CD4-positive, alpha-beta memory T cell (primary cell): ENCODE results near the gene CACNB1. TPM values are rescaled to one million over a fixed set of nuclear protein-coding genes. Genes with fewer than 3 reads are reported as not detected.

Experiments used
- CTCF ChIA-PET: fragments of 350-600 bp; sonication (Branson Sonifier 250); formaldehyde crosslinking; loops from one replicate; lab custom pipeline; 2021; ENCODE audit warnings: inconsistent platforms; ENCODE audit not compliant: partially characterized antibody; lab: Charles Lee
- POLR2A ChIA-PET: fragments of 350-600 bp; sonication (Branson Sonifier 250); formaldehyde crosslinking; loops from one replicate; lab custom pipeline; 2021; ENCODE audit not compliant: partially characterized antibody; lab: Charles Lee
- DNase-seq, 5 donors: peaks; one replicate each; pipeline versions ENCODE4 v3.0.0 to v3.0.0-alpha.2; 2020 to 2022; ENCODE audit warnings: mixed read lengths in 1 of 5
- H3K27ac ChIP-seq: one replicate; pipeline ENCODE4 v1.7.0; 2013; ENCODE audit warnings: low read depth, low read length
- H3K27me3 ChIP-seq: 2 replicates; pipeline ENCODE4 v1.7.0; 2013; ENCODE audit warnings: mild to moderate bottlenecking, low read length, moderate library complexity; ENCODE audit not compliant: insufficient read depth
- H3K36me3 ChIP-seq: 2 replicates; pipeline ENCODE4 v1.7.0; 2013; ENCODE audit warnings: mild to moderate bottlenecking, low read length, moderate library complexity; ENCODE audit not compliant: insufficient read depth
- H3K4me1 ChIP-seq: 2 replicates; pipeline ENCODE4 v1.7.0; 2013; ENCODE audit warnings: mild to moderate bottlenecking, low read length, moderate library complexity; ENCODE audit not compliant: insufficient read depth
- H3K4me3 ChIP-seq, 2 donors: one replicate each; pipeline ENCODE4 v1.7.0; 2013; ENCODE audit warnings: low read length in 2 of 2, mild to moderate bottlenecking in 1 of 2
- H3K9me3 ChIP-seq, 2 donors: one replicate each; pipeline ENCODE4 v1.7.0; 2013; ENCODE audit warnings: low read length in 2 of 2, control low read depth in 1 of 2; ENCODE audit not compliant: control insufficient read depth in 1 of 2
- H3K27ac Mint-ChIP-seq, 7 donors: one replicate each; pipeline ENCODE4 v1.8.0; 2020 to 2021; ENCODE audit warnings: mixed read lengths in 7 of 7, mild to moderate bottlenecking in 6 of 7, inconsistent platforms in 3 of 7, moderate library complexity in 3 of 7
- H3K27me3 Mint-ChIP-seq, 2 donors: one replicate each; pipeline ENCODE4 v1.8.0; 2020 to 2021; ENCODE audit warnings: mixed read lengths in 2 of 2
- H3K36me3 Mint-ChIP-seq, 2 donors: one replicate each; pipeline ENCODE4 v1.8.0; 2020 to 2021; ENCODE audit warnings: mixed read lengths in 2 of 2, inconsistent platforms in 1 of 2, mild to moderate bottlenecking in 1 of 2
- H3K4me1 Mint-ChIP-seq, 4 donors: one replicate each; pipeline ENCODE4 v1.8.0; 2020 to 2021; ENCODE audit warnings: mixed read lengths in 4 of 4, mild to moderate bottlenecking in 1 of 4
- H3K4me3 Mint-ChIP-seq, 8 donors: one replicate each; pipeline ENCODE4 v1.8.0; 2020 to 2021; ENCODE audit warnings: mixed read lengths in 8 of 8, mild to moderate bottlenecking in 7 of 8, moderate library complexity in 6 of 8, inconsistent platforms in 3 of 8
- H3K9me3 Mint-ChIP-seq, 8 donors: one replicate each; pipeline ENCODE4 v1.8.0; 2020 to 2021; ENCODE audit warnings: mixed read lengths in 8 of 8, mild to moderate bottlenecking in 5 of 8, inconsistent platforms in 3 of 8, moderate library complexity in 1 of 8
- intact Hi-C: fragments of 100-400 bp; cut with micrococcal nuclease; formaldehyde crosslinking; loops from one replicate; pipeline ENCODE4 v1.15.1; 2023
- polyA plus RNA-seq, 2 donors: library from polyadenylated mRNA; unstranded; fragments of 300-500 nt; fragmentation: Illumina TruSeq; gene quantifications; one replicate each; pipeline ENCODE4 v1.2.3, GENCODE V29; 2021
- total RNA-seq, 2 experiments: library from RNA; stranded (reverse); gene quantifications; one replicate each; pipeline ENCODE4 v1.2.3, GENCODE V29; 2021

CACNB1 gene
- total and polyA plus RNA-seq, 4 experiments from 2014 or later: 0.20 to 25.7 (median 12.1) TPM

DNA sequence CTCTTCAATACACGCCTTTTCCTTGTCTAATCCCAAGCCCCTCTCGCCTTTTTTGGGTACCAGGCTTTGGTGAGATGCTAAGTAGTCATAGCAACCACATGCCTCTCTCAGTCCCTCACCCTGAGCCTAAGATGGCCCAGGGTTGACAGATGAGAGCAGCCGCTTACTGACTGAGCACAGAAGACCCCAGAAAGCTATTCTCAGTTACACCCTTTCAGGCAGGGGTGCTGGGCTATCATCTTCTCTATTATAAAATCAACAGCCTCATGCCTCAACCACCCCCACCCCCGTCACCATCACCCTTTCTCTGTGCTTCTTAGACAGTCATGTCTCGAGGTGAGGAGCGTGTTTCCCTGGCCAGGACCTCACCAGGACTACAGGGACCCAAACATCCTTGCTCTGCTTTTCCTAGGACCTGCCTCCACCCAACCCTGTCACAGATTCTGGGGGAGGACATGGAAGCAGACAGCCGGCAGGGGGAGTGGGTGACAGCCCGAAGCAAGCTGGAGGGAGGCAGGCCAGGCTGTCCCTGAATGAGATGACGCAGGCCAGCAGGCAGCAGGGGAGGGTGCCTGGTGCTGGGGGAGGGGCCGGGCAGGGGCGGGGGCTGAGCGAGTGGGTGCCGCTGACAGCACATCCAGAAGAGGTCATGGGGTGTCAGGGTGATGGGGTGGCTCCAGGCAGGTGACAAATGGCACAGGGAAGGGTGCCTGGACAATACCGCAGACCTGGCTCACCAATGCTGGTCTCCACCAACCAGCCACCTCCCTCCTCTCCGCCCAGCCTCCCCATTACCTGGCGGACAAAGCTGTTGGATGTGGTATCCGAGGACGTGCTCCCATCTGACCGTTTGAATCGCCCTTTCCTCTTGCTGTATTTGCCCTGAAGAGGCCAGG is 3.1 kb downstream of the CACNB1 start:
- Histone ChIP-seq H3K4me3 (no peak overlapping the region), H3K27me3 (no peaks in the 10 kb centered on the region), H3K4me1 (peaks cover 31% of the 10 kb centered on the region), H3K27ac (no peak overlapping the region), H3K9me3 (no peaks in the 10 kb centered on the region), H3K36me3 (peaks cover 7% of the 10 kb centered on the region)
- peaks cover 3 to 24% of the 10 kb centered on the region in 2 donors for H3K36me3 Mint-ChIP-seq
- ChIA-PET CTCF (interaction anchor here (0.9 to 5.7 kb wide), 6 partner anchors 8 to 211 kb away, joined by 3 to 26 read pairs (median 6); partner anchors contain the start of gene ARL5C), POLR2A (no interaction called here)
- peak overlapping the region in 6 of 7 donors; percentile 35 to 80 (median 63) for H3K27ac Mint-ChIP-seq
- DNase-seq: no peak
- peak overlapping the region in 2 of 8 donors; percentile 28 to 39 for H3K4me3 Mint-ChIP-seq
- no peaks in the 10 kb centered on the region for H3K9me3 Mint-ChIP-seq
- no peaks in the 10 kb centered on the region for H3K27me3 Mint-ChIP-seq
- peaks cover 25 to 56% (median 36%) of the 10 kb centered on the region in 4 donors for H3K4me1 Mint-ChIP-seq
- intact Hi-C loops: no loop called here

DNA sequence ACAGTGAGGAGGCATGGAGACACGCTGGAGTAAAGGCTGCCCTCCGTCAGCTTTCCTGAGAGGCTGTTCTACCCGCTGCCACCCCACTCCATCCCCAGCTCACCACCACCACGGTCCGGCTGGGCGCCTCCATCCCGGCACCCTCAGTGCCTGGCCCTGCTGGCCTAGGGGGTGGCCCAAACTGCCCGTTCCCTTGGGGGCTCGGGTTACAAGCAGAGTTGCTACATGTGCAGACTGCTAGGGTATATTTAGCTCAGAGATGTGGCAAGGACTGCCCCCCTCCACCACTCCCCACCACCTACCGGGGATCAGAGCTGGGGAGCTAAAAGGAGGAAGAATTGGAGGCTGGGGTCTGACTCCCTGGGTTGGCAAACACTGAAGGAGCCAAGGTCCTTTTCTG is 4.1 kb downstream of the CACNB1 start:
- intact Hi-C loops: no loop called here
- no peak overlapping the region for H3K27ac Mint-ChIP-seq
- DNase-seq: no peak
- CTCF ChIA-PET: interaction anchor here (0.9 to 5.7 kb wide), 4 partner anchors 18 to 210 kb away, joined by 3 to 26 read pairs (median 4); no protein-coding TSS in a partner anchor
- H3K27me3 Mint-ChIP-seq: no peaks in the 10 kb centered on the region
- POLR2A ChIA-PET: interaction anchor here (0.6 kb wide), 1 partner anchor 49 kb away, joined by 3 read pairs; no protein-coding TSS in a partner anchor
- no peaks in the 10 kb centered on the region for H3K9me3 ChIP-seq
- no peaks in the 10 kb centered on the region for H3K9me3 Mint-ChIP-seq
- peaks cover 20 to 47% (median 28%) of the 10 kb centered on the region in 4 donors for H3K4me1 Mint-ChIP-seq
- peaks cover 7% of the 10 kb centered on the region for H3K36me3 ChIP-seq
- no peak overlapping the region for H3K27ac ChIP-seq
- H3K4me1 ChIP-seq: peaks cover 21% of the 10 kb centered on the region
- H3K27me3 ChIP-seq: no peaks in the 10 kb centered on the region
- no peak overlapping the region for H3K4me3 Mint-ChIP-seq
- no peak overlapping the region for H3K4me3 ChIP-seq
- H3K36me3 Mint-ChIP-seq: peaks cover 3 to 26% of the 10 kb centered on the region in 2 donors

DNA sequence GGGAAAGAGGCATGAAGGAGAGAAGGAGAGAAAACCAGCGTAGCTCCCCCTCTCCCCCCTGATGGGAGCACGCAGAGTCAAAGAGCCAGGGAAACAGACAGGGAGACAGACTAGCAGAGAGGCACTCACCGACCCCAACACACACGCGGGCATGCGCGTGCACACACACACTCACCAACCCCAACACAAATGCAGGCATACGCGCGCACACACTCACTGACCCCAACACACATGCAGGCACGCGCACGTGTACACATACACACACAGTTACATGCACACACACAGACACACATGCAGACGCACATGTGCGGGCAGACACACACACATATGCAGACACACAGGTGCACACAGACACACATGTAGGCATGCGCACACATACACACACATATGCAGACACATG is 4.6 kb downstream of the CACNB1 start:
- Histone ChIP-seq H3K4me1 (peaks cover 17% of the 10 kb centered on the region), H3K27ac (no peak overlapping the region), H3K27me3 (no peaks in the 10 kb centered on the region), H3K9me3 (no peaks in the 10 kb centered on the region), H3K4me3 (no peak overlapping the region), H3K36me3 (peaks cover 7% of the 10 kb centered on the region)
- Mint-ChIP-seq H3K27me3 (no peaks in the 10 kb centered on the region), H3K27ac (peak overlapping the region in 3 of 7 donors; percentile 40 to 73 (median 72)), H3K4me3 (peak overlapping the region in 2 of 8 donors; percentile 6 to 25), H3K4me1 (peaks cover 17 to 43% (median 25%) of the 10 kb centered on the region in 4 donors), H3K9me3 (no peaks in the 10 kb centered on the region), H3K36me3 (peaks cover 3 to 26% of the 10 kb centered on the region in 2 donors)
- POLR2A ChIA-PET: interaction anchor here (0.6 kb wide), 1 partner anchor 50 kb away, joined by 3 read pairs; no protein-coding TSS in a partner anchor
- intact Hi-C loops: no loop called here
- DNase-seq: no peak
- CTCF ChIA-PET: interaction anchor here (0.9 to 5.7 kb wide), 4 partner anchors 18 to 210 kb away, joined by 3 to 26 read pairs (median 4); no protein-coding TSS in a partner anchor

DNA sequence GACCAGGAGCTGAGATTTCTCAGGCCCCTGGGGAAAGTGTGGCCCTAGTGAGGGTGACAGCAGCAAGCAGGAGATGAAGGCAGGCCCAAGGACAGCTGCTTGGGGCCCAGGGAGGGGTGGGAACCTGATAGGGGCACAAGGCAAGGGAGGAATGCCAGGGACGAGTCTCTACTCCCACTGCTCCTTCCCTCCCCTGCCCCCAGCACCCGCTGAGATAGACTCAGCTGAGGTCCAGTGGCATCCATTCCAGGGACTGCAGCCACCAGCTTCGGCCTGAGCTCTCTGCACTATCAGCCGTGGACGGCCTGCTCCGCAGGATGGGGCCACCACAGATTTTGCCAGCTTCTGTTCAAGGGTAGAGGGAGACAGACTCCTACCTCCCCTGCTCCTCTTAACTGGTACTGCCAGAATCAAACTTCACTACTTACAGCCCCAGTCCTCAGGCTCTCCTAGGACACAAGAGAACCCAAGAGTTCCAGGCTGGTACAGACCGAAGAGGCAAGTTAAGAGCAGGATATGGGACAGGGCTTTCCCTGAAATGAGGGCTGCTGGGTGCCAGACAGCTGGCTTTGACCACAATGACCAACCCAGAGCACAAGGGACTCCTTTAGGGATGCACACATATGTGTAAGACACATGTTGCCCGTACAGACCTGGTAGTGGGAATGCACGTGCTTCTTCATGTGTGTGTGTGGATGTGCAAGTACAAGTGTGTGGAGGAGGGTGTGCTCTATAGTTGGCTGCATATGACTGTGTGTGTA is 5.5 kb downstream of the CACNB1 start:
- ChIA-PET POLR2A (interaction anchor here (1.1 kb wide), 1 partner anchor 8 kb away, joined by 3 read pairs; the partner anchor contains the start of gene RPL19), CTCF (interaction anchor here (1.0 to 5.7 kb wide), 2 partner anchors 17 to 52 kb away, joined by 3 to 26 read pairs; no protein-coding TSS in a partner anchor)
- Mint-ChIP-seq H3K36me3 (peaks cover 3 to 33% of the 10 kb centered on the region in 2 donors), H3K4me3 (peak overlapping the region in 1 of 8 donors; percentile 50), H3K9me3 (no peaks in the 10 kb centered on the region), H3K27ac (peak overlapping the region in 3 of 7 donors; percentile 21 to 73 (median 54)), H3K27me3 (no peaks in the 10 kb centered on the region), H3K4me1 (peaks cover 17 to 42% (median 25%) of the 10 kb centered on the region in 4 donors)
- peaks cover 15% of the 10 kb centered on the region for H3K4me1 ChIP-seq
- intact Hi-C loops: no loop called here
- no peaks in the 10 kb centered on the region for H3K27me3 ChIP-seq
- DNase-seq: no peak
- no peaks in the 10 kb centered on the region for H3K9me3 ChIP-seq
- no peak overlapping the region for H3K27ac ChIP-seq
- peaks cover 13% of the 10 kb centered on the region for H3K36me3 ChIP-seq
- no peak overlapping the region for H3K4me3 ChIP-seq

DNA sequence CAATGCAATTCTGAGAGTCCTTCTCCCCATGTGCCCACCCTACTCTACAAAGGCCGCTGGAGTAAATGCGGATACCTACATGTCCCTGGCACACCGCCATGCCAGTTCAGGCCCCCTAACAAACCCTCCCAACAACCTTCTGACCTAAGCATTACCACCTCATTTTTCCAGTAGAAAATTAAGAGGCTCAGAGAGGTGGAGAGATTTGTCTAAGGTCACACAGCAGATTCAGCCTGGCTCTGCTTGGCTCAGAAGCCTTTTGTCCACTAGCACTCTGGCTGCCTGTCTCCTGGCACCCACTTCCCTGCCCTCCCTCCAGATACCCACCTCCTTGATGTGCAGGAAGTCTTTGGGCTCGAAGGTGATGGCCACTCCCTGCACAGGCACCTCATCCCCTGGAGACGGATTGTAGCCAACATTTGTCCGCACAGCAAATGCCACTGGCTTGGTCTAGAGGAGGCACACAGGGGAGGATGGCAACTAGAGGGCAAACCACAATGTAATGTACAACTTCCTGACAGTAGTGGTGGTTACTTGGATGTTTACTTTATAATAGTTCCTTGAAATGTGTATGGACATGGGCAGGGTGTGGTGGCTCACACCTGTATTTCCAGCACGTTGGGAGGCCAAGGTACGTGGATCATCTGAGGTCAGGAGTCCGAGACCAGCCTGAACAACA is 10.2 kb downstream of the CACNB1 start:
- intact Hi-C loops: no loop called here
- Mint-ChIP-seq H3K36me3 (peaks cover 14 to 41% of the 10 kb centered on the region in 2 donors), H3K27me3 (no peaks in the 10 kb centered on the region), H3K4me1 (peaks cover 0 to 3% (median under 1%) of the 10 kb centered on the region in 4 donors), H3K4me3 (no peak overlapping the region), H3K9me3 (no peaks in the 10 kb centered on the region), H3K27ac (peak overlapping the region in 2 of 7 donors; percentile 27 to 47)
- Histone ChIP-seq H3K4me1 (no peaks in the 10 kb centered on the region), H3K27ac (no peak overlapping the region), H3K4me3 (no peak overlapping the region), H3K27me3 (no peaks in the 10 kb centered on the region), H3K9me3 (no peaks in the 10 kb centered on the region), H3K36me3 (peaks cover 37% of the 10 kb centered on the region)
- no peak for DNase-seq
- POLR2A ChIA-PET: no interaction called here
- CTCF ChIA-PET: interaction anchor here (0.7 to 1.7 kb wide), 5 partner anchors 8 to 23 kb away, joined by 3 to 10 read pairs (median 4); no protein-coding TSS in a partner anchor

DNA sequence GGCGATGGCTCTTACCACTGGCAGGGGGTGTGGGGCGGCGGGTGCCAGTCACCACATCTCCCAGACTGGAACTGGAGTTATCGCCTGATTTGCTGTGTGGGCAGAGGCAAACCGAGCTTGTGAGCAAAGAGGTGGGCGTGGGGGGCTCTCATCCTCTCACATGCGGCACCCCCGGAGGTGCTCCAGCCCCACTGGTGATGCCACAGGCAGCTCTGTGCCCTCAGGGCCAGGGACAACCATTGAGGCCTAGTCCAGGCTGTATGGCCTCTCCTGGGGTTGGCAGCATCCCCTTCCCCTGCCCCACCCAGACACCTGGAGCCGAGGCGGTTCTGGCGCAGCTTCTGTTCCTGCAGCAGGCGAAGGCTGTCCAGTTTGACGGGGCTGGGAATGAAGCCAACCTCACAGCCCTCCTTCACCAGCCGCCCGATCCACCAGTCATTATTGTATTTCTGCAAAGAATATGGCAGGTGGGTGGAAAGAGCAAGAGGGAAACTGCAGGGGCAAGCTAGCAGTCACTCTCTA is 10.9 kb downstream of the CACNB1 start:
- no peak overlapping the region for H3K4me3 ChIP-seq
- no peaks in the 10 kb centered on the region for H3K4me1 ChIP-seq
- CTCF ChIA-PET: interaction anchor here (0.7 to 1.7 kb wide), 6 partner anchors 8 to 22 kb away, joined by 3 to 10 read pairs (median 4); no protein-coding TSS in a partner anchor
- Mint-ChIP-seq H3K4me1 (no peaks in the 10 kb centered on the region), H3K27ac (no peak overlapping the region), H3K36me3 (peaks cover 13 to 40% of the 10 kb centered on the region in 2 donors), H3K4me3 (no peak overlapping the region), H3K27me3 (no peaks in the 10 kb centered on the region), H3K9me3 (no peaks in the 10 kb centered on the region)
- peaks cover 33% of the 10 kb centered on the region for H3K36me3 ChIP-seq
- no peaks in the 10 kb centered on the region for H3K27me3 ChIP-seq
- DNase-seq: no peak
- intact Hi-C loops: no loop called here
- no peak overlapping the region for H3K27ac ChIP-seq
- POLR2A ChIA-PET: no interaction called here
- no peaks in the 10 kb centered on the region for H3K9me3 ChIP-seq
